Measurements from ENCODE around the gene CAMK2A.
"Not testable (repeated sequence)": the region's sequence is repeated elsewhere in the genome, so short reads cannot be mapped to it uniquely, and the experiment has no call there.

Gene CAMK2A

GRCh38 chr5:150262502-150262901, 27.1 kb downstream of the CAMK2A start:
- DNase-seq (ENCODE audit: extremely low spot score, insufficient read length, low read depth) (no peak), FAIRE-seq (no peak)

- no peak for DNase-seq (ENCODE audit: extremely low spot score, insufficient read length, low read depth)
- no peak for FAIRE-seq
Measured at GRCh38 chr5:150261231-150261630, 28.3 kb downstream of the CAMK2A start.

- no peak for FAIRE-seq
- no peak for DNase-seq (ENCODE audit: extremely low spot score, insufficient read length, low read depth)
Measured at GRCh38 chr5:150258130-150258529, 31.4 kb downstream of the CAMK2A start.

- FAIRE-seq (no peak), DNase-seq (ENCODE audit: extremely low spot score, insufficient read length, low read depth) (no peak)
Measured at GRCh38 chr5:150257424-150257823, 32.1 kb downstream of the CAMK2A start.

GRCh38 chr5:150256410-150257064, 33.0 kb downstream of the CAMK2A start:
- no peak for DNase-seq (ENCODE audit: extremely low spot score, insufficient read length, low read depth)

GRCh38 chr5:150255659-150256409, 33.7 kb downstream of the CAMK2A start:
- FAIRE-seq = no peak
- no peak for DNase-seq (ENCODE audit: extremely low spot score, insufficient read length, low read depth)

More at GRCh38 chr5:150256410-150257064, 33.0 kb downstream of the CAMK2A start:
- no peak for FAIRE-seq

- DNase-seq (ENCODE audit: extremely low spot score, insufficient read length, low read depth) = no peak
- no peak for FAIRE-seq
Measured at GRCh38 chr5:150254774-150255173, 34.8 kb downstream of the CAMK2A start.

- no peak for FAIRE-seq
- no peak for DNase-seq (ENCODE audit: extremely low spot score, insufficient read length, low read depth)
Measured at GRCh38 chr5:150254363-150254762, 35.2 kb downstream of the CAMK2A start.

- FAIRE-seq (no peak), DNase-seq (ENCODE audit: extremely low spot score, insufficient read length, low read depth) (no peak)
Measured at GRCh38 chr5:150253416-150254208, 36.0 kb downstream of the CAMK2A start.

- no peak for FAIRE-seq
- no peak for DNase-seq (ENCODE audit: extremely low spot score, insufficient read length, low read depth)
Measured at GRCh38 chr5:150252489-150252888, 37.1 kb downstream of the CAMK2A start.

- no peak for DNase-seq (ENCODE audit: extremely low spot score, insufficient read length, low read depth)
- no peak for FAIRE-seq
Measured at GRCh38 chr5:150251504-150251903, 38.1 kb downstream of the CAMK2A start.

GRCh38 chr5:150249744-150250143, 39.8 kb downstream of the CAMK2A start:
- no peak for FAIRE-seq
- DNase-seq (ENCODE audit: extremely low spot score, insufficient read length, low read depth) = no peak

- FAIRE-seq = no peak
- DNase-seq (ENCODE audit: extremely low spot score, insufficient read length, low read depth) = no peak
Measured at GRCh38 chr5:150248946-150249345, 40.6 kb downstream of the CAMK2A start.

- not testable (repeated sequence) for DNase-seq (ENCODE audit: extremely low spot score, insufficient read length, low read depth); FAIRE-seq
Measured at GRCh38 chr5:150248493-150248892, 41.1 kb downstream of the CAMK2A start.

GRCh38 chr5:150247726-150248125, 41.8 kb downstream of the CAMK2A start:
- no peak for FAIRE-seq
- no peak for DNase-seq (ENCODE audit: extremely low spot score, insufficient read length, low read depth)

GRCh38 chr5:150246835-150247234, 42.7 kb downstream of the CAMK2A start:
- FAIRE-seq (no peak), DNase-seq (ENCODE audit: extremely low spot score, insufficient read length, low read depth) (no peak)

- DNase-seq (ENCODE audit: extremely low spot score, insufficient read length, low read depth) (no peak), FAIRE-seq (no peak)
Measured at GRCh38 chr5:150246429-150246828, 43.1 kb downstream of the CAMK2A start.

- no peak for FAIRE-seq
Measured at GRCh38 chr5:150245808-150246207, 43.8 kb downstream of the CAMK2A start.

GRCh38 chr5:150245111-150245789, 44.3 kb downstream of the CAMK2A start:
- no peak for FAIRE-seq
- no peak for DNase-seq (ENCODE audit: extremely low spot score, insufficient read length, low read depth)

More at GRCh38 chr5:150245808-150246207, 43.8 kb downstream of the CAMK2A start:
- no peak for DNase-seq (ENCODE audit: extremely low spot score, insufficient read length, low read depth)

- DNase-seq (ENCODE audit: extremely low spot score, insufficient read length, low read depth) (no peak), FAIRE-seq (no peak)
Measured at GRCh38 chr5:150244209-150244608, 45.4 kb downstream of the CAMK2A start.

Data from GM18507 (cell line).